ENCODE results near the gene GGCX. TPM values are rescaled to one million over a fixed set of nuclear protein-coding genes. Genes with fewer than 3 reads are reported as not detected.

GGCX gene
- total and polyA plus RNA-seq, 2 of the 13 experiments (the other 11 are each of a cell fraction or from before 2014, with no cell fraction given): 72.5 to 103 TPM

DNA sequence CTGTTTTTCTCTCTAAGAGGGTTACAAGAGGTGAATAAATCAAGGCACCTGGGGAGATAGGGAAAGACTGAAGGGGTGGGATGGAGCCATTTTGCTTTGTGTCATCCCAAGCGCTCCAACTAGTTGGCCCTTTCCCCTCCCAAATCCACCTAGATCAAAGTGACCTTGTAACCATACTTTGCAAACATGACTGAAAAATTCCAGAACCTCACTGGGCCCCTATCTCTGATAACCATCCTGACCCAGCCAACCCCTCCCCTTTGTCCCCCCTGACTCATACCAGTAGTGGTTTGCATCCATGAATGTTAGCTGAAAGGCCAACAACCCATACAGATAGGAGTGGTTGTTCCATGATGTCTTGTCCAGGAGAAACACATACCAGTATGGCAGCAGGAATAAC lies 3.1 kb downstream of the GGCX start (continued):
- TF ChIP-seq, protein P1, sequence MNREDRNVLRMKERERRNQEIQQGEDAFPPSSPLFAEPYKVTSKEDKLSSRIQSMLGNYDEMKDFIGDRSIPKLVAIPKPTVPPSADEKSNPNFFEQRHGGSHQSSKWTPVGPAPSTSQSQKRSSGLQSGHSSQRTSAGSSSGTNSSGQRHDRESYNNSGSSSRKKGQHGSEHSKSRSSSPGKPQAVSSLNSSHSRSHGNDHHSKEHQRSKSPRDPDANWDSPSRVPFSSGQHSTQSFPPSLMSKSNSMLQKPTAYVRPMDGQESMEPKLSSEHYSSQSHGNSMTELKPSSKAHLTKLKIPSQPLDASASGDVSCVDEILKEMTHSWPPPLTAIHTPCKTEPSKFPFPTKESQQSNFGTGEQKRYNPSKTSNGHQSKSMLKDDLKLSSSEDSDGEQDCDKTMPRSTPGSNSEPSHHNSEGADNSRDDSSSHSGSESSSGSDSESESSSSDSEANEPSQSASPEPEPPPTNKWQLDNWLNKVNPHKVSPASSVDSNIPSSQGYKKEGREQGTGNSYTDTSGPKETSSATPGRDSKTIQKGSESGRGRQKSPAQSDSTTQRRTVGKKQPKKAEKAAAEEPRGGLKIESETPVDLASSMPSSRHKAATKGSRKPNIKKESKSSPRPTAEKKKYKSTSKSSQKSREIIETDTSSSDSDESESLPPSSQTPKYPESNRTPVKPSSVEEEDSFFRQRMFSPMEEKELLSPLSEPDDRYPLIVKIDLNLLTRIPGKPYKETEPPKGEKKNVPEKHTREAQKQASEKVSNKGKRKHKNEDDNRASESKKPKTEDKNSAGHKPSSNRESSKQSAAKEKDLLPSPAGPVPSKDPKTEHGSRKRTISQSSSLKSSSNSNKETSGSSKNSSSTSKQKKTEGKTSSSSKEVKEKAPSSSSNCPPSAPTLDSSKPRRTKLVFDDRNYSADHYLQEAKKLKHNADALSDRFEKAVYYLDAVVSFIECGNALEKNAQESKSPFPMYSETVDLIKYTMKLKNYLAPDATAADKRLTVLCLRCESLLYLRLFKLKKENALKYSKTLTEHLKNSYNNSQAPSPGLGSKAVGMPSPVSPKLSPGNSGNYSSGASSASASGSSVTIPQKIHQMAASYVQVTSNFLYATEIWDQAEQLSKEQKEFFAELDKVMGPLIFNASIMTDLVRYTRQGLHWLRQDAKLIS (CRISPR knock-in tag; IDR thresholded peaks at IDR 0.05): no peak
- TF ChIP-seq ZNF124 (CRISPR knock-in tag; IDR thresholded peaks at IDR 0.05) (no peak), ZNF431 (CRISPR knock-in tag; IDR thresholded peaks at IDR 0.05; ENCODE audit: borderline replicate concordance, low read depth) (no peak), IRX3 (CRISPR knock-in tag; IDR thresholded peaks at IDR 0.05; ENCODE audit: borderline replicate concordance, low read depth) (no peak), MEF2D (CRISPR knock-in tag; IDR thresholded peaks at IDR 0.05) (no peak), CBX2 (IDR thresholded peaks at IDR 0.05; ENCODE audit: low read depth, low read length) (no peak), CBX2 (CRISPR knock-in tag; IDR thresholded peaks at IDR 0.05; ENCODE audit: low read depth) (no peak), ZNF251 (CRISPR knock-in tag; IDR thresholded peaks at IDR 0.05) (no peak), ZNF496 (CRISPR knock-in tag; IDR thresholded peaks at IDR 0.05; ENCODE audit: insufficient replicate concordance) (no peak), ZNF33B (CRISPR knock-in tag; IDR thresholded peaks at IDR 0.05) (no peak), SP140L (CRISPR knock-in tag; IDR thresholded peaks at IDR 0.05; ENCODE audit: borderline replicate concordance) (no peak), MAFG (CRISPR knock-in tag; IDR thresholded peaks at IDR 0.05) (no peak), CHCHD3 (CRISPR knock-in tag; IDR thresholded peaks at IDR 0.05) (no peak), PPARG (CRISPR knock-in tag; conservative IDR thresholded peaks at IDR 0.05) (0 out of 2 replicates have a peak, but pooled peaks have one; percentile 14), HIVEP1 (CRISPR knock-in tag; IDR thresholded peaks at IDR 0.05) (no peak; the same call in 1 of the 2 replicates), TARDBP (CRISPR knock-in tag; IDR thresholded peaks at IDR 0.05) (0 out of 2 replicates have a peak, but pooled peaks have one; percentile 14)
- TF ChIP-seq, protein P2, sequence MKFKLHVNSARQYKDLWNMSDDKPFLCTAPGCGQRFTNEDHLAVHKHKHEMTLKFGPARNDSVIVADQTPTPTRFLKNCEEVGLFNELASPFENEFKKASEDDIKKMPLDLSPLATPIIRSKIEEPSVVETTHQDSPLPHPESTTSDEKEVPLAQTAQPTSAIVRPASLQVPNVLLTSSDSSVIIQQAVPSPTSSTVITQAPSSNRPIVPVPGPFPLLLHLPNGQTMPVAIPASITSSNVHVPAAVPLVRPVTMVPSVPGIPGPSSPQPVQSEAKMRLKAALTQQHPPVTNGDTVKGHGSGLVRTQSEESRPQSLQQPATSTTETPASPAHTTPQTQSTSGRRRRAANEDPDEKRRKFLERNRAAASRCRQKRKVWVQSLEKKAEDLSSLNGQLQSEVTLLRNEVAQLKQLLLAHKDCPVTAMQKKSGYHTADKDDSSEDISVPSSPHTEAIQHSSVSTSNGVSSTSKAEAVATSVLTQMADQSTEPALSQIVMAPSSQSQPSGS (CRISPR knock-in tag; IDR thresholded peaks at IDR 0.05): no peak
- TF ChIP-seq, protein P3, sequence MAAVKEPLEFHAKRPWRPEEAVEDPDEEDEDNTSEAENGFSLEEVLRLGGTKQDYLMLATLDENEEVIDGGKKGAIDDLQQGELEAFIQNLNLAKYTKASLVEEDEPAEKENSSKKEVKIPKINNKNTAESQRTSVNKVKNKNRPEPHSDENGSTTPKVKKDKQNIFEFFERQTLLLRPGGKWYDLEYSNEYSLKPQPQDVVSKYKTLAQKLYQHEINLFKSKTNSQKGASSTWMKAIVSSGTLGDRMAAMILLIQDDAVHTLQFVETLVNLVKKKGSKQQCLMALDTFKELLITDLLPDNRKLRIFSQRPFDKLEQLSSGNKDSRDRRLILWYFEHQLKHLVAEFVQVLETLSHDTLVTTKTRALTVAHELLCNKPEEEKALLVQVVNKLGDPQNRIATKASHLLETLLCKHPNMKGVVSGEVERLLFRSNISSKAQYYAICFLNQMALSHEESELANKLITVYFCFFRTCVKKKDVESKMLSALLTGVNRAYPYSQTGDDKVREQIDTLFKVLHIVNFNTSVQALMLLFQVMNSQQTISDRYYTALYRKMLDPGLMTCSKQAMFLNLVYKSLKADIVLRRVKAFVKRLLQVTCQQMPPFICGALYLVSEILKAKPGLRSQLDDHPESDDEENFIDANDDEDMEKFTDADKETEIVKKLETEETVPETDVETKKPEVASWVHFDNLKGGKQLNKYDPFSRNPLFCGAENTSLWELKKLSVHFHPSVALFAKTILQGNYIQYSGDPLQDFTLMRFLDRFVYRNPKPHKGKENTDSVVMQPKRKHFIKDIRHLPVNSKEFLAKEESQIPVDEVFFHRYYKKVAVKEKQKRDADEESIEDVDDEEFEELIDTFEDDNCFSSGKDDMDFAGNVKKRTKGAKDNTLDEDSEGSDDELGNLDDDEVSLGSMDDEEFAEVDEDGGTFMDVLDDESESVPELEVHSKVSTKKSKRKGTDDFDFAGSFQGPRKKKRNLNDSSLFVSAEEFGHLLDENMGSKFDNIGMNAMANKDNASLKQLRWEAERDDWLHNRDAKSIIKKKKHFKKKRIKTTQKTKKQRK (IDR thresholded peaks at IDR 0.05; ENCODE audit: low read length): no peak
- TF ChIP-seq, protein P4, sequence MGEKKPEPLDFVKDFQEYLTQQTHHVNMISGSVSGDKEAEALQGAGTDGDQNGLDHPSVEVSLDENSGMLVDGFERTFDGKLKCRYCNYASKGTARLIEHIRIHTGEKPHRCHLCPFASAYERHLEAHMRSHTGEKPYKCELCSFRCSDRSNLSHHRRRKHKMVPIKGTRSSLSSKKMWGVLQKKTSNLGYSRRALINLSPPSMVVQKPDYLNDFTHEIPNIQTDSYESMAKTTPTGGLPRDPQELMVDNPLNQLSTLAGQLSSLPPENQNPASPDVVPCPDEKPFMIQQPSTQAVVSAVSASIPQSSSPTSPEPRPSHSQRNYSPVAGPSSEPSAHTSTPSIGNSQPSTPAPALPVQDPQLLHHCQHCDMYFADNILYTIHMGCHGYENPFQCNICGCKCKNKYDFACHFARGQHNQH (CRISPR knock-in tag; IDR thresholded peaks at IDR 0.05): no peak
- TF ChIP-seq, protein P5, sequence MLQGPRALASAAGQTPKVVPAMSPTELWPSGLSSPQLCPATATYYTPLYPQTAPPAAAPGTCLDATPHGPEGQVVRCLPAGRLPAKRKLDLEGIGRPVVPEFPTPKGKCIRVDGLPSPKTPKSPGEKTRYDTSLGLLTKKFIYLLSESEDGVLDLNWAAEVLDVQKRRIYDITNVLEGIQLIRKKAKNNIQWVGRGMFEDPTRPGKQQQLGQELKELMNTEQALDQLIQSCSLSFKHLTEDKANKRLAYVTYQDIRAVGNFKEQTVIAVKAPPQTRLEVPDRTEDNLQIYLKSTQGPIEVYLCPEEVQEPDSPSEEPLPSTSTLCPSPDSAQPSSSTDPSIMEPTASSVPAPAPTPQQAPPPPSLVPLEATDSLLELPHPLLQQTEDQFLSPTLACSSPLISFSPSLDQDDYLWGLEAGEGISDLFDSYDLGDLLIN (CRISPR knock-in tag; IDR thresholded peaks at IDR 0.05; ENCODE audit: borderline replicate concordance): no peak

Measured in HepG2 (cell line).